Stimulated activated CD4-positive, alpha-beta T cell treated with anti-CD3 and anti-CD28 coated beads, Interleukin-12 subunit alpha, Interleukin-12 subunit beta, amount 100 ng/mL, for 24 hours (primary cell): ENCODE results near the gene UQCR11.

Experiments
- DNase-seq, 2 experiments: peaks; one replicate each; pipeline ENCODE4 v3.0.0-alpha.2; 2020; ENCODE audit warnings: low read depth in 2 of 2

Gene UQCR11

DNA sequence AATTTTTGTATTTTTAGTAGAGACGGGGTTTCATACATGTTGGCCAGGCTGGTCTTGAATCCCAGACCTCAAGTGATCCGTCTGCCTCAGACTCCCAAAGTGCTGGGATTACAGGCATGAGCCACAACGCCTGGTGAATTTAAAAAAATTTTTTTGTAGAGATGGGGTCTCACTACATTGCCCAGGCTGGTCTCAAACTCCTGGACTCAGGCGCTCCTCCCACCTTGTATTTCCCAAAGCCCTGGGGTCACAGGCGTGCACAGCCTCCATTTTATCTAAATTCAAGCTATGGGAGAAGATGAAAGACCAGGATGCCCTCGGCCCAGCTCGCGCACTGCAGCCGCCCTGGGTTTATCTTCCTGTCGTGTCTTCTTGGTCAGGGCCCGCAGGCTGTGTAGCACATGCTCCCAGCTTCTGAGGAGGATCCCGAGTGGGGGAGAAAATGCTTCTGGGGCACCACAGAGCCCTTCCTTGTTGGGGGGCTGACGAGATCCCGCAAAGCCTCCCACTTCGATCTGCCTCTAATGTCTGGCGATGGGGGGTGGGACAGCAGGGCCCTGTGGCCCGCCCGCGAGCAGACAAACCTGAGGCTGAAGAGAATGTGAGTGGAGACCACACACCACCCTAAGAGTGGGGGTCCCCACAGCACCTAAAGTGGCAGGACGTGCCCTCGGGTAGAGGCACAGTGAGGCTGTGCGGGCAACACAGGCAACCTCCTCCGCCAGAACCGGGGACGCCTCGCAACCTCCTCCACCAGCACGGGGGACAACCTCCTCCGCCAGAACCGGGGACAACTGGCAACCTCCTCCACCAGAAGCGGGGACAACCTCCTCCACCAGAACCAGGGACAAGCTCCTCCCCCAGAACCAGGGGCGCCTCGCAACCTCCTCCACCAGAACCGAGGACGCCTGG is 31.3 kb upstream of the UQCR11 start:
- no peak for DNase-seq

DNA sequence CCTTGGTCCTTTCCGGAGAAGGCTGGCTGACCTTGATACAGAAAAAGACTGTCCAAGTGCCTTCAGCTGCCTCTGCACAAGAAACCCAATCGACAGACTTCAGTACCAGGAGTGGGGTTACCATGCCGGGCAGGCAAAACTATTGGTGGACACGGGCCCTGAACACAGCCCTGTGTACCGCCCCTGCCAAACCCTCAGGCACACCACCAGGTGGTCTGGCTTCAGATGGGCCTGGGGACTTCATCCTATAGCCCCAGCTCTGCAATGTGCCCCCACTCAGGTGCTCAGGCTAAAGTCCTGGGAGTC is 29.6 kb upstream of the UQCR11 start:
- no peak for DNase-seq

DNA sequence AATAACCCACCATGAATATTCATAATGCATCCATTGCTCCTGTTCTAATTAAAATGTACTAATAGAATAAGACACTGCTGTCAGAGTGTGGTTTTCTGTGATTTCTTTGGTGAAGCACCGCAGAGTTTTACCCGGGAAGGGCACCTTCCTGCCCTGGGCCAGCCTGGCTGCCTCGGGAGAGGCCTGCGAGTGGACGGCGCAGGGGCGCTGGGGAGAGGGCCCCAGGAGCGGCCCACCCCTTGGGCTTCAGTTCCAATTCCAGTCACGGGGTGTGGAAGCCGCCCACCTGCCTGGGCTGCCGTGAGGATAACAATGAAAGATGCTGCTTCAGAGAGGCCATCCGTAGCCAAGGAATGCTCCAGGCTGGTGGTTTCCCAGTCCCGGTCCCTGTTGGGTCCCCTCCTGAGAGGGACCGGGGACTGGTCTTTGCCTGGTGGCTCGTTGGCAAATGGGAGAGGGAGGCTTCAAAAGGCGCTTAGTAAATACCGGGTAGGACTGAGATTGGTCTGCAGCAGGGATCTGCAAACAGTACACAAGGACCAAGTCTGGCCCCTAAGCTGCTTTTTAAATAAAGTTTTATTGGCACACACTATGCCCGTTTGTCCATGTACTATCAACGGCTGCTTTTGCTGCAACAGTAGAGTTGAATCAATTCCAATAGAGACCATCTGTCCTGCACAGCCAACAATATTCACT is 29.1 kb upstream of the UQCR11 start:
- no peak for DNase-seq

DNA sequence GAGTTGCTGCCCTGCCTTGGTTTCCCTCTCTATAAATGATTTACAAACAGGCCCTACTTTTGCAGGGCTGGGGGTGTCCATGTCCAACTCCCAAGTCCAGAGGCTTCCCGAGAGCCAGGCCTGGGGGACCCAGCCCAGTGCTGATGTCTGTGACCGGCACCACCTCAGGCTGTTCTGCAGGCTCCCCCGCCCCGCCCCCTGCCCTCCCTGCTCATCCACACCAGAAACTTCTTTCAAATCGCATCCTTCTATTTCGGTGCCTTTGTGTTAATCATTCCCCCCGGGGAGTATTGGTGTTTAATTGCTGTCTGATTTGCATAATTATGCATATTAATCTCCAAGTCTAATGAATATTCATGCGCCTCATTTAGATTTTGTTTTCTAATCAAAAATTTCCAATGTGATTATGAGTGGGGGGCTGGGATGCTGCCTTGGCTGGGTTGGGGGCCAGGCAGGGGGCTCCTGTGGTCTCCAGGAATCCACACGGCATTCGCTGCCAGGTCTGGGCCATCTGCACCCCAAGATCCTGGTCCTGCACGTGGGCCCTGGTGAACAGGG is 28.1 kb upstream of the UQCR11 start:
- DNase-seq = no peak

DNA sequence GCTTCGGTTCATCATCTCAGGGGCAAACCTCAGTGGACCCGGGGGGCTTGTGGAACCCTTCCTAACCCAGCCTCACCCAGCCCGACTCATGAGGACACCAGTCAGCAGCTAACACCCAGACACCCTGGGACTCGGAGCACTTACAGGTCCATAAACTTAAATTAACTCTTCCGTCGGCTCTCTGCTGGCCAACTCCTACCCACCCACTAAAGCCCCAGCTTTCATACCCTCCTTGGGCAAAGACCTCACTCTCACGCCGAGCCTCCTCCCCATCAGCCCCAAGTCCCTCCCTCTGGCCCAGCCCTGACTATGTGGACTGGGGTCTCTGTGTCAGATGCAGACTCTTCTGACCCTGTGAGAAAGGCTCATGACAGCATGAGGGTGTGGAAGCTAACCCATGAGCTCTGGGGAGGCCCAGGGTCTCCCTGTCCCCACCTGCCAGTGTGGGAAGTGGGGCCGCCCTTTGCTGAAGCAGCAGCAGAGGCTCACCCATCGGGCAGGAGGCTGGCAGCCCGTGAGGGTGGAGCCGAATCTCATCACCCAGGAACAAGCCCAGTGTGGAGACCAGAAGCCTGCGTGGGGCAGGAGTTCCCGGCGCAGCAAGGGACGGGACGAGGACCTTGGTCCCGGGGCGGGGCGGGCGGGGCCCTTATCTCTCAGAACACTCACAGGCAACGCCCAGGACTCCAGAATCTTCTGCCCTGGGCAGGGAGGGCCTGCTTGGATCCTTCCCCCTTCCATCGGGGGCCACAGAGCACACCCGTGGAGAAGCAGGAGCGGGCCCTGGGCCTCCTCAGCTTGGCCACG is 27.4 kb upstream of the UQCR11 start:
- DNase-seq = no peak

DNA sequence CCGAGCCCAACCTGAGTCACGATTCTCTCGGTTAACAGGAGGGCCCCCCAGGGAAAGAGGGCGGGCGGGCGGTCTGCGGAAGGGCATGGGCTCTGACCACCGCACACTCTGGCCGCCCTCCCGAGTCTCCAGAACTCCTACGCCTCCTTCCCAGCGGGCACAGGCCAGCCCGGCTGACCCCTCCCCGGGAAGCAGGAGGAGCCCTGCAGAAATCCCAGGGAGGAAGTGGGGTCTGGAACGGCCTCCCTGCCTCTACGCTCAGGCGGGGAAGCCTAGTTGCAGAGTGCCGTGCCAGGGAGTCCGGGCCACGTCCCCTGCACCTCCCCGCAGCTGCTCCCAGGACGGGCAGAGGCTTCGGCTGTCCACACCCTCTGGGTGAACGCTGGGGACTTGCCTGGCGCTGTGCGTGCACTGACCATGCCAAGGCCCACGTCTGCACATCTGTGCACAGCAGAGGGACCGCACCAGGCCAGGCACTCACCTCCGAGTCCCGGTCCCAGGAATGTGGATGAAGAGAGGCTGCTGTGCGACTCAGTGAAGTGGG is 26.4 kb upstream of the UQCR11 start:
- no peak for DNase-seq

DNA sequence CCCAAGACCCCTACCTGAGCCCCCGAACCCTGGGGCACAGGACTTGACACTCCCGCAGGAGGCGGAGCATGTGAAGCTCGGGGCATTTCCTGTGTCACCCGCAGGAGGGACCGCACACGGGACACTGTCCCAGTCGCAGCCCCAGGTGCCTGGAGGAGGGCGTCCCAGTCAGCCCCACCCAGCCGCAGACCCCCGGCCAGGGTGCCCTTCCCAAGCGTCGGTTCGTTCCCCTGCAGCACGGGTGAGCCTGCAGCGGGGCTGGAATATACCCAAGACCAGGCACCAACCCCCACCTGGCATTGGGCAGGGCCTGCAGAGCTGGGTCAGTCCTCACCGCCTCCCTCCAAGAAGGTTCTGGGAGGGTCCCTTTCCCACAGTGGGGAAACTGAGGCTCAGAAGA is 25.5 kb upstream of the UQCR11 start:
- DNase-seq = no peak

DNA sequence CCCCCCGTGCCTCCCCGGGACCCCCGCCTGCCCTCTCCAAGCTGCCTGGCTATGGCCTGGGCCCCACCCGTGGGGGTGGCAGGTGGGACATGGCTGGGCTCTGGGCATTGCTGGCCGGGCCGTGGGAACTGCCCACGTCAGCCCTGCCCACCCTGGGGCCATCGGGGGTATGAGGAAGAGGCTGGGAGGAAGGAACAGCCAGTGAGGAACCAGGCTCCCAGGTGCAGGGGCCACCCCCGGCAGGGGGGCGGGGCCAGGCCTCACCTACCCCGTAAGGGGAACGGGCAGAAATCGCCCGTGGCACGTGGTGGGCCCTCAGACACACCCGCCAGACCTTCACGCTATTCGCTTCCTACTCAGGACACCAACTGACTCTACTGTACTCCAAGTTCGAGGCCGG is 24.8 kb upstream of the UQCR11 start:
- no peak for DNase-seq

DNA sequence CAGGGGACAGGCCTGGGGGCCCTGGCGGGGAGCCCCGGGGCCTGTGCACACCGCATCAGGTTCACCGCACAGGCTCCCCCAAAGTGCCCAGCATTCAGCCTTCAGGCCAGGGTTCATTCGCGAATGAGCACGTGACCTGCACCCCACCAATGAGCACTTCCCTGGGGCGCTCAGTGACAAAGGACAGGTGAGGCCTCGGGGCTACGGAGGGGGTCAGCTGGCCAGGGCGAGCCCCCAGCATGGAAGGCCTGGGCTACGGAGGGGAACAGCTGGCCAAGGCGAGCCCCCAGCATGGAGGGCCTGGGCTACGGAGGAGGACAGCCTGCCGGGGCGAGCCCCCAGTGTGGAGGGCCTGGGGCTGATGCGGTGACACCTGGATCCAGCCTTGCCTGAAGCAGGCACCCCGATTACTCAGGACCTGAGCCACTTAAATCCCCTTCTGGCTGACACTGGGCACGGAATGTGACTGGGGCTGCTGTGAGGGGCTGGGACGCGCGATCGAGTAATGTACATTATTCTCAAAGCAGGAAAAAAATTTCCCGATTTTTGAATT is 24.1 kb upstream of the UQCR11 start:
- no peak for DNase-seq

DNA sequence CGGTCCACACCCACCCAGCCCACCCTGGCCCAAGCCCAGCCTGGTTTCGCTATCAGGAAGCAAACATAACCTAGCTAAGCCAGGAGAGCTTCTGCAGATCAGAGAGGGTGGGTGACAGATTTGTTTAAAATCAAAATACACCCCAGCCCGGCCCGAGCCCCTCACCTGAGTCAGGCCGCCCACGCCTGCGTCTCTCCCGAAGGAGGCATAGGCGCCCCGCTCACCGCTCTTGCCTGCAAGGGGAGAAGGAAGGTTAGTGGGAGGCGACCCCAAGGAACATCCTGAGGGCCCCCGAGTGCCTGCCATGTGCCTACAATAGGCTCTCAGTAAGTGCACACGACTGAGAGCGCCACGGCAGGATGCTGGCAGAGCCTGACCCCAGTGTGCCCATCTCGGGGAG is 21.9 kb upstream of the UQCR11 start:
- no peak for DNase-seq

DNA sequence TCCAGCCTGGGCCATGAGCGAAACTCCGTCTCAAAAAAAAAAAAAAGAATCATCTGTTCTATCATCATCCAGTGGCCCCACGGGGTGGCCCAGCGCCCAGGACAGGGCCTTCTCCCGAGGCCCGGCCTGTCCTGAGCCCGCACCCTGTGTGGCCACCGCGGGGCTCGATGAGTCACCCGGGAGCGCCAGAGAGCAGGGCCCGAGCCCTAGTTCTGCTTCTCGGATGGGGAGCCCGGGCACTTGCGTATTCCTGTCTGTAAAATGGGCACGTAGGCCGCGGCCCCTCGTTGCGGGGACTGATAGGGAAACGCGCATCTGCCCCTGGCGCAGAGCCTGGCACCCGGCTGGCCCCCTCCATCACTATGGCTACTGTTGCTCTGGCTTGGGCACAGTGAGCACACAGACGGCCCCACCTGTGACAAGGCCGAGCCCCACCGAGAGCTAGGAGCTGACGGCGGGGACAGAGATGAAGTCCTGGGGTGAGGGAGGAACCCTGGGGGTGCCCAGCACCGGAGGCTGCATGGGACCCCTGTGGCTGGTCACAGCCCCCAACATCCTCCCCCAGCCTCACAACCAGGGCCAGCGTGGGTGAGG is 21.3 kb upstream of the UQCR11 start:
- DNase-seq = no peak

DNA sequence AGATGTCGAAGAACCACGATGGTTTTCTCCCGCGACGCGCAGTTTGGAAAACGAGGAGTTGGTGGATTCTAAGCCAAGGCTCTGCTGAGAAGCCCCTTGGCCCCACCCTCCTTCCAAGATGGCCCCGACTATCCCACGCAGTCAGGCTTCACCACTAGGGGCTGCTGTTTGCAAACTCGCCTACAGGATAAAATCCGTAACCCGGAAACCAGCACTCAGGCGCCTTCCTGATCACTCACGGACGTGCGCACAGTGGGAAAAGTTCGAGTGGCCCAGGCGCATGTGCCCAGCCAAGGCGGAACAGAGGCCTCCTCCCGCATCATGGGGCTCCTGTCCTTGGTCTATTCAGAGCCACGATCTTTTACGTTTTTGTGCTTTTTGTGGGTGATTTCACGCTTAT is 19.2 kb upstream of the UQCR11 start:
- peak in 1 of 2 experiments; percentile 43 for DNase-seq

DNA sequence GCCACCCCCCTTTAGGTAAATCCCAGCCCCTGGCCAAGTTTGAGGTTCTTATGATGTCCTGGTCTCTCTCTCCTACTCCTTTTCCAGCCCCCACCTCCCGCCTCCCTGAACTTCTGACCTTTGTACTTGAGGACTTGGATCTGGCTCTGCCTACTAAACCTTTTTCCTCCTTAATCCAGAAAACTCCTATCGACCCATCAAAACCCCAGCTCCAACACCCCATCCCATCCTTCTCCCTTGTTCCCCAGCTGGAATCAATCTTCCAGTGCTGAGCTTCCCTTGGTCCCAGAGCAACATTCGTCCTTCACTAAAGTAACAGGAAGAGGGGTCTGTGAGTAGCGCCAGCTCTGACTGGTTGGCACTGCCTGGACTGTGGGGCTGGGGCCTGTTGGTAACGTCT is 17.3 kb upstream of the UQCR11 start:
- DNase-seq = no peak

DNA sequence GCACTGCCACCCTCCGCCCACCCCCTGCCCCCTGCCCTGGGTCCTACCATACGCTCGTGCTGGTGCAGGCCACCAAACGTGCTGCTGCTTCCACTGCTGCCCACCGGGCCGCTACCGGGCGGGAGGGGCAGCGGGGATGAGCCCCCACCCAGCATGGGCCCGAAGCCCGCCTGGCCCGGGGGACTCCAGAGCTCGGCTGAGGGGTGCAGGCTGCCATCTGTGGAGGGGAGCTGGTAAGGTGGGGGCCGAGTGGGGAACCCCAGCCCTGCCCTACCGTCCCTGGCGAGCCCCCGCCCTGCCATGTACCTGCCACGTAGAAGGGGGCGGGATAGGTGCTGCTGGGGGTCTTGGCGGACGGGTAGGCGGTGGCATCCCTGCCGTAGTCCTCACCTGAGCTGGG is 16.7 kb upstream of the UQCR11 start:
- DNase-seq = no peak

DNA sequence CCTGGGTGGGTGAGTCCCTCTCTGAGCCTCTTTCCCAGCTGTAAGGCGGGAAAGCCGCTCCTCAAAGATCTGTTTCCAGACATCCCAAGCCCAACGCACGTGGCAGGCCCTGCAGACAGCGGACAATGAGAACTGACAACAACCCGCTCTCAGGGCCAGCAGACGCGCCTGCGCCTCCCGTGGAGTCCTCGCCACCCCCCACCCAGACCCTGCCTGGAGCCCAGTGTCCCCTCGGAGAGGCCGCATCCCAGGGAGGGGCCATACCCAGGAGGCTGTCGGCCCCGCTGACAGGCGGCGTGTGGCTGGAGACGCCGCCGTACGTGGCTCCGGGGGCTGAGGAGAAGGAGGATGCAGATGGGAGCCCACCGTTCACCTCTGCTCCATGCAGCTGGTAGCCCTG is 16.3 kb upstream of the UQCR11 start:
- DNase-seq = no peak

DNA sequence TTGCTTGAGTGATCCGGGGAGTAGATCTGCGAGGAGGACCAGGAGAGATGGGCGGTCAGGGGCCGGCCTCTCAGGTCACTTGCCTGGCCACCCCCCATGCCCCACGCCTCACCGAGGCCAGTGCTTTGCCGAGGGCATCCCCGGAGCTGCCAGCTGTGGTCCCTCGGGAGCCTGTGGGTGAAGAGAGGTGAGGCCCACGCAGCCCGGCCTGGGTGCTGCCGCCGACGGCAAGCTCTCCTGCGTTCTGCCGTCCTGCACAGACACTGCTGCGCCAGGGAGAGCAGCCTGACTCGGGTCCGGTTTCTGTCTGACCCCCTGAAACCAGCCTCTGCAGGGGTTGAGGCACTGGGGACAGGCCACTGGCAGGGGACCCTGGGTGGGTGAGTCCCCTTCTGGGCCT is 15.8 kb upstream of the UQCR11 start:
- no peak for DNase-seq

DNA sequence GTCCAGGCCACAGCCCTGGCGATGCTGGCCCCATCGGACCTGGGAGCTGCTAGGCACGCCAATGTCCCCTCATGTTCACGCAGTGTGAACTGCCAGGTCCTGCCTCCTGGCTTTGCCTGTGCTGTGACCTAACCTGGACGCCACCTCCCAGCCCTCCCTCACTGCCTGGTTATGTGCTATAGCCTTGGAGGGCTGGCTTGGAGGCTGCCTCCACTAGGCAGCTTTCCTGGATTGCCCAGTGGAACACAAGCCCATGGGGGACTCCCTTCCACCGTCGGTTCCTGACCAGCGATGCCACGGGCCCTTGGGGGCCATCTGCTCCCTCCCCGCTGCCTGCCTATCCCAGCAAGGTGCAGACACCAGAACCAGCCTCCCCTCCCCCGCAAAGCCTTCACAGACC is 15.2 kb upstream of the UQCR11 start:
- DNase-seq = no peak

DNA sequence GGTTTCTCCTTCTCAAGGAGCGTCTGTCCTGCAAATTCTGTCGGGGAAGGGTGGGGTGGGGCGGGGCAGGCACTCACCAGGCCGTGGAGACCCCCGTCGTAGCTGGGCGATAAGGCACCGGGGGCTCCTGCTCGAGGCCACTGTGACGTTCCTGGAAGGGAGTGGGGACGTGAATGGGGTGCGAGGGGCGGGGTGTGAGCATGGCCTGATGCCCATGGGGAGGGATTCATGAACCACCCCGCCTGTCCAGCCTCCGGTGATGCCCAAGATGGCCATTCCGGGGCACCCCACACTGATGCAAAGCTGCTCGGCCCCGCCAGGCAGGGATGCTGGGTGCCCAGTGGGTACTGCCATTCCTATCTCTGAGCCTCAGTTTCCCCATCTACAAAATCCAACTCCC is 14.4 kb upstream of the UQCR11 start:
- no peak for DNase-seq

DNA sequence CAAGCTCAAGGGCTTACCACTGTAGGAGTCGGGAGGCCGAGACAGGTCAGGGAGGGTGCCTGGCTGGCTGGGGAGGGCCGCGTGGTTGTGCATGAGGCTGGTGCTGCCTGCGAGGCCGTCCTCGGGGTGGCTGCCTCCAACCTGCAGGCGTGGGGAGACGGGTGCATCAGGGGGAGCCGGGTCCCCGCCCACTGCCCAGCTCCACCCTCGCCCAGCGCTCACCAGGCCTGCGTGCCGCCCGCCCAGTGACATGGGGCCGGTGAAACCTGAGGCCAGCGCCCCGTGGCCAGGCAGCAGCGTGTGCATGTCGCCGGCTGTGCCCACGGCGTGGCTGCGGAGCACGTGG is 13.8 kb upstream of the UQCR11 start:
- no peak for DNase-seq

DNA sequence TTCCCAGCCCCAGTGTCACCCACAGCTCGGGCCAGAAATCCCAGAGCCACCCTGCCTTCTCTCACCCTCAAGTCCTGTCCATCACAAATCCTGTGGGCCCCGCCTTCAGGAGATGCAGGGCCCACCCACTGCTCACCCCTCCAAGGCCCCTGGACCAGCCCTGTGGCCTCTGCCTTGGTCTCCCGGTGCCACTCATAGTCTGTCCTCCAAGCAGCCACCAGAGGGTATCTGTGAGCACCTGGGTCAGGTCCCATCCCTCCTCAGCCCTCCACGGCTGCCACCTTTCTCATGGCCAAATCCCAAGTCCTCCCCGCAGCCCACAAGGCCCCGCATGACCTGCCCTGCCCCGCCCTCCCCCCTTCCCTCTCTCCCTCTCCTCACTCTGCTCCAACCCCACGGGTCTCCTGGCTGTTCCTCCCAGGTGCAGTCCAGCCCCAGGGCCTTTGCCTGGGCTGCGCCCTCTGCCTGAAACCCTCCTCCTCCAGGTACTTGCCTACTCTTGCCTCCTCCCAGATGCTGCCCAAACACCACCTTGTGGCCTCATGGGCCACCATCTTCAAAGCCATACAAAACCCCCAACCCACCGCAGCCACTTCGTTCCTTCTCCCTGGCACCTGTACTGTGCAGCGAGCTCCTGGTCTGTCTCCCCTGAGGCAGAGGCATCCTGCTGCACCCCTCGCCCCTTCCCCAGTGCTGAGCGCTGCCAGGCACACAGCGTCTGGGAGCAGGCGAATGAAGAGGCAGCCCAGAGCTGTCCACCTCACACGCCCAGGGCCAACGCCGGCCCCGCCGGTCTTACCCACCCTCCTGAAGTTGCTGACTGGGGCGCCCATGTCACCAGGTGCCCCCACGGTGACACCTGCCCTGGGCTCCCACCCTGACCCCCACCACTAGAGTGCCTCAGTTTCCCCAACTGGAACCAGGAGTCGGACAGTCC is 13.2 kb upstream of the UQCR11 start:
- DNase-seq = no peak
